Measurements from ENCODE around the gene TGFBR3.
"Not testable (repeated sequence)": the region's sequence is repeated elsewhere in the genome, so short reads cannot be mapped to it uniquely, and the experiment has no call there.

TGFBR3 gene

DNA sequence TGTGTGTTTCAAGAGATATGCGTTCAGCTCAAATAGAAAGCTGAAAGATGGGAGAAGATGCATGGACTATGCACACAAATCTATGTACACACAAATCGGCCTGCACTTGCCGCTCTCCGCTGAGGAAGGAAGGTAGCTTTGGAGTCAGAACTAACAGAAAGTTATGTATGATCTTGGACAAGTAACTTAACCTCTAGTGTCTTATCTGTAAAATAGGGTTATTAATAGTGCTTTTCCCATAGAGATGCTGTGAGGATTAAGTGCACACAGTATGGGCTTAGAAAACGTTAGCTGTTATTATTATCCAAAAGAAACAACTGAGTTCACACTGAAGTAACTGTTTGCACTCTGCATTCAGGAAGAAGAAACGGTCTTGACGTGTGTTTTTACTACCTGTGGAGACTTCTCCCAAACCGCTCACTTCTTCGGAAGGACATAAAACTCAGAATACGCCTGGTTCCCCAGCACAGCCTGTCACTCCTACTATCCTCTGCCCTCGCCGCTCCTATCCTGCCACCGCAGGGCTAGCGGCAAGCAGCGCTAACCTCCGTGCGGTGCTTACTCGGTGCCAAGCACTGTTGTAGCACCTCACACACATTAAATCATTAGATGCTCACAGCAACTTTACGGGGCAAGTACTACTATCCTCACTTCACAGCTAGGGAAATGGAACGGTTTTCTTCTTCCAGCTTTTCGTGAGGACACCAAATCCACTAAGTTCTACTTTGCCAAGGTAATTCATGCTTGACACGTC is 1.3 kb downstream of the TGFBR3 start:
- no peak for DNase-seq (ENCODE audit: insufficient read length, low spot score)
- no peak for FAIRE-seq

- FAIRE-seq: no peak
- DNase-seq (ENCODE audit: insufficient read length, low spot score): no peak
Observed at GRCh38 chr1:91883470-91883869, 2.5 kb downstream of the TGFBR3 start.

- FAIRE-seq (no peak), DNase-seq (ENCODE audit: insufficient read length, low spot score) (no peak)
Observed at GRCh38 chr1:91881280-91881679, 4.7 kb downstream of the TGFBR3 start.

DNA sequence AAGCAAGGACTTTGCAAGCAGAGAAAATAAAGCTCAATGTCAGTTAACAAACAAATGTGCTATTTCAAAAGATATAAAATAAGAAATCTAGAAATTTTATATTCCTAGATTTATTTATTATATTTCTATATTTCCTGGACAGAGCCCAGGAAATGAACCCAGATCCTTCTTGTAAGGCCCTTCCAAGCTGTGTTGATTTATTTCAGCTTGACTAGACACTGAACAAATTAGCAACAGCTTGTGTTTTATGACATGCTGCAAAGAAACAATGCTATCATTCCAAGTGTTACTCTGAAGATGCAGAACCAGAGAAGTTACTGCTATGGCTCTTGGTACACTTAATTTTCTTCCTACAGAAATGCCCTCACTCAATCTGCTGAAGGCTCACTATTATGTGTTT is 6.2 kb downstream of the TGFBR3 start:
- FAIRE-seq (no peak), DNase-seq (ENCODE audit: insufficient read length, low spot score) (no peak)

- no peak for DNase-seq (ENCODE audit: insufficient read length, low spot score)
- FAIRE-seq: no peak
Observed at GRCh38 chr1:91877574-91878208, 8.3 kb downstream of the TGFBR3 start.

DNA sequence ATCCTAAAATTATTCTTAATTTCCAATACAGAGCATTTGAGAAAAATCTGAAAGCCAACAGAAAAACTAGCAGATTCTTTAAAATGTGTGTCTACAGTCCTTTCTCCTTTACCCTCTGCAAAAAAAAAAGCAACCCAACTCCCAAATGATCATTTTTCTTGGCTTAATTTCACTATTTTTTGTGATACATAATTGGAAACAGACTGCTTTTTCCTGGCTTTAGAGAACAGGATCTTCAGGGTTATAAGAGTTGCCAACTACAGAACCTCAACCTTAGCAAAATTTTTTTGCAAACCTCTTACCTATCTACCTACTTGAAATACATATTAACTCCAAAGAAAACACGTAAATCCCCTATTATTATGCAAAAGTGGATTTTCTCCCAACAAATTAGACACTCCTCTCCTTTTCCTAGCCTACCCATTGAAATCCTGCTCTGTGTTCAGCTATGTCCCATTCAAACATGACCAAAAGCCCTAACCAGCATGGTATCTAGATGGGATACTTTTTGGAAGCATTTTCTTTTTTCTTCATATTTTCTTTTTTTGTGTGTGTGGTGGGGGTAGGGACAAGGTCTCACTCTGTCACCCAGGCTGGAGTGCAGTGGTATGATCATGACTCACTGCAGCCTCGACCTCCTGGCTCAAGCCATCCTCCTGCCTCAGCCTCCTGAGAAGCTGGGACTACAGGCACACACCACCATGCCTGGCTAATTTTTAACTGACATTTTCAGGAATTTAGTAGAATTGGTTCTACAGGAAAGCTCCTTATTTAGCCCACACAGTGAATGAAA is 9.0 kb downstream of the TGFBR3 start:
- DNase-seq (ENCODE audit: insufficient read length, low spot score) (no peak), FAIRE-seq (no peak)

GRCh38 chr1:91876040-91876470 is 9.9 kb downstream of the TGFBR3 start:
- DNase-seq (ENCODE audit: insufficient read length, low spot score) (no peak), FAIRE-seq (no peak)

DNA sequence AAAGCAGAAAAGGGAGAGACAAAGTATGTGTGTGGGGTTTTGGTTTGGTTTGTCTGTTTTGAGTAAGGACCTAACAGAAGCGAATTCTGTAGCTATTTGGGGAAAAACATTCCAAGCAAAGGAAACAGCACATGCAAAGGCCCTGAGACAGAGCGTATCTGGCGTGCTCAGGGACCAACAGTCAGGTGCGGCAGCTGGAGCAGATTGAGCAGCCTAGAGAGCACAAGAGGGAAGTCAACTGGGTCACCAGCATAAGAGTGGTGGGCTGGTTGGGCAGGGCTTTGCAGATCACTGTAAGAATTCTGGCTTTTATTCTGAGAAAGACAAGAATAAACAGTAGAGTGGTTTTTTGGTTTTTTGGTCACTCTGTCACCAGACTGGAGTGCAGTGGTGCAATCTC is 11.8 kb downstream of the TGFBR3 start:
- FAIRE-seq: no peak
- DNase-seq (ENCODE audit: insufficient read length, low spot score): no peak

GRCh38 chr1:91872559-91873081 is 13.3 kb downstream of the TGFBR3 start:
- FAIRE-seq: no peak
- DNase-seq (ENCODE audit: insufficient read length, low spot score): no peak

- DNase-seq (ENCODE audit: insufficient read length, low spot score) (no peak), FAIRE-seq (no peak)
Observed at GRCh38 chr1:91872000-91872399, 14.0 kb downstream of the TGFBR3 start.

- DNase-seq (ENCODE audit: insufficient read length, low spot score): no peak
- FAIRE-seq: no peak
Observed at GRCh38 chr1:91870322-91870721, 15.6 kb downstream of the TGFBR3 start.

GRCh38 chr1:91866425-91866824 is 19.5 kb downstream of the TGFBR3 start:
- no peak for DNase-seq (ENCODE audit: insufficient read length, low spot score)
- no peak for FAIRE-seq

- FAIRE-seq: no peak
Observed at GRCh38 chr1:91864017-91864700, 21.8 kb downstream of the TGFBR3 start.

GRCh38 chr1:91863498-91863897 is 22.5 kb downstream of the TGFBR3 start:
- FAIRE-seq (no peak), DNase-seq (ENCODE audit: insufficient read length, low spot score) (no peak)

More at GRCh38 chr1:91864017-91864700, 21.8 kb downstream of the TGFBR3 start:
- DNase-seq (ENCODE audit: insufficient read length, low spot score): no peak

- FAIRE-seq (no peak), DNase-seq (ENCODE audit: insufficient read length, low spot score) (no peak)
Observed at GRCh38 chr1:91862120-91862519, 23.8 kb downstream of the TGFBR3 start.

GRCh38 chr1:91857557-91858239 is 28.3 kb downstream of the TGFBR3 start:
- no peak for FAIRE-seq
- DNase-seq (ENCODE audit: insufficient read length, low spot score): no peak

DNA sequence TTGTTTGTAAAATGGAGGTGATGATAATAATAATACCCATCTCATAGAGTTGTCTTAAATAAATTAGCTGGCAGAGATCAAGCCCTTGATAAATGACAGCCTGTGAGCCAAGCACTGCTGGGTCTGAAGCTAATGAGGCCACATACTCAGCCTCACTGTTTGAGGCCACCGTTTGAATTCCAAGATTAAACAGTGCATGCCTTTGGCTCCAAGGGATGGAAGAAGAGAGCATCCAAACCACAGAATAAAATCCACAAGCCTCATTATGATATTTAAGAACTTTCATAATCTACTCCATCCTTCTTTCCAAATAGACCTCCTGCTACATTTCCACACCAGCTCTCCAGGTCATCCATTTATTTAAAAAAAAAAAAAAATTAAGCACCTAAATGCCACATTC is 29.0 kb downstream of the TGFBR3 start:
- DNase-seq (ENCODE audit: insufficient read length, low spot score) (no peak), FAIRE-seq (no peak)

GRCh38 chr1:91854852-91855534 is 31.0 kb downstream of the TGFBR3 start:
- DNase-seq (ENCODE audit: insufficient read length, low spot score): no peak
- no peak for FAIRE-seq

DNA sequence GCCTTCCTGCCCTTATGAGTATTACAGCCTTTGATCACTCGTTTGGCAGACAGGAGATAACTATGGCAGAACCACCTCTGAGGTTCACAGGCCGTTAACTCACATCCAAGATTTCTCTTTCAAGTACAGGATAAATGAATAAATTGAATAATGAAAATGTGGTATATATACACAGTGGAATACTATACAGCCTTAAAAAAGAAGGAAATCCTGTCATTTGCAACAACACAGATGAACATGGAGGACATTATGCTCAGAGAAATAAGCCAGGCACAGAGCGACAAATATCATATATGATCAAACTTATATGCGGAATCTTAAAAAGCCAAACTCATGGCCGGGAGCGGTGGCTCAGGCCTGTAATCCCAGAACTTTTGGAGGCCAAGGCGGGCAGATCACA is 32.6 kb downstream of the TGFBR3 start:
- FAIRE-seq (no peak), DNase-seq (ENCODE audit: insufficient read length, low spot score) (no peak)

DNA sequence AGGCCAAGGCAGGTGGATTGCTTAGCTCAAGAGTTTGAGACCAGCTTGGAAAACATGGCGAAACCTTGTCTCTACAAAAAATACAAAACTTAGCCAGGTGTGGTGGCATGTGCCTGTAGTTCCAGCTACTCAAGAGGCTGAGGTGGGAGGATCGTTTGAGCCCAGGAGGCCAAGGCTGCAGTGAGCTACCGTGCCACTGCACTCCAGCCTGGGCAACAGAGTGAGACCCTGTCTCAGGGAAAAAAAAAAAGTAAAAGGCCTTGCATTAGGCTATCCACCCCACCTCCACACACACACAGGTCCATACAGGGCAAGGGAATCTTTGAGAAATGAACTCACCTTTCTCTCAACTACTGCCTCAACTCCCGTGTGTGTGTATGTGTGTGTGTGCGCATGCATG is 33.9 kb downstream of the TGFBR3 start:
- not testable (repeated sequence) for FAIRE-seq; DNase-seq (ENCODE audit: insufficient read length, low spot score)
